SU-DHL-6 (cell line): ENCODE results near the gene STIP1.

ENCODE experiments used
- H2AFZ ChIP-seq: fragments of 200-600 bp; sonication (generic); 2 replicates; pipeline ENCODE4 v1.6.1; 2014; ENCODE audit warnings: low read depth, mild to moderate bottlenecking, moderate library complexity, mixed read lengths, antibody characterized with exemption, low read length; ENCODE audit not compliant: severe bottlenecking
- H3F3A ChIP-seq: fragments of 200-600 bp; shearing (Covaris generic); 2 replicates; pipeline ENCODE4 v1.6.0; 2016; ENCODE audit warnings: antibody characterized with exemption, mild to moderate bottlenecking; ENCODE audit not compliant: insufficient read depth
- H3K27ac ChIP-seq: fragments of 200-600 bp; sonication (generic); 2 replicates; pipeline ENCODE4 v1.5.1; 2016; ENCODE audit warnings: low read depth, mild to moderate bottlenecking, low read length, moderate library complexity, mixed read lengths
- H3K27me3 ChIP-seq: fragments of 200-600 bp; sonication (generic), shearing (Covaris generic); 2 replicates; pipeline ENCODE4 v1.6.0; 2014; ENCODE audit warnings: mild to moderate bottlenecking, low read length
- H3K36me3 ChIP-seq: fragments of 200-600 bp; sonication (generic); 2 replicates; pipeline ENCODE4 v1.6.1; 2014; ENCODE audit warnings: mild to moderate bottlenecking, low read length, mixed read lengths
- H3K4me2 ChIP-seq: fragments of 300-600, 200-600 bp; shearing (Covaris generic), sonication (generic); 2 replicates; pipeline ENCODE4 v1.6.0; 2014; ENCODE audit warnings: low read length, low read depth, mild to moderate bottlenecking; ENCODE audit not compliant: poor library complexity, severe bottlenecking
- H3K4me3 ChIP-seq: fragments of 200-600 bp; sonication (generic); 2 replicates; pipeline ENCODE4 v1.5.1; 2014; ENCODE audit warnings: antibody characterized with exemption, low read length, mild to moderate bottlenecking, mixed read lengths; ENCODE audit not compliant: insufficient read depth, poor library complexity, severe bottlenecking
- H3K79me2 ChIP-seq: fragments of 200-600 bp; sonication (generic); 2 replicates; pipeline ENCODE4 v1.6.1; 2014; ENCODE audit warnings: mild to moderate bottlenecking, low read length, moderate library complexity; ENCODE audit not compliant: insufficient read depth
- H3K9ac ChIP-seq: fragments of 200-600 bp; sonication (generic); 2 replicates; pipeline ENCODE4 v1.7.0; 2014; ENCODE audit warnings: mild to moderate bottlenecking, low read length
- H3K9me2 ChIP-seq: fragments of 200-600 bp; sonication (generic); replicated peaks from 2 replicates; pipeline ENCODE4 v1.6.1; 2014; ENCODE audit warnings: low read length; ENCODE audit not compliant: insufficient read depth
- H3K9me3 ChIP-seq: fragments of 200-600 bp; sonication (generic); 2 replicates; pipeline ENCODE4 v1.6.1; 2014; ENCODE audit warnings: low read length, mixed read lengths; ENCODE audit not compliant: insufficient read depth
- H4K20me1 ChIP-seq: fragments of 200-600 bp; sonication (generic); 2 replicates; pipeline ENCODE4 v1.6.1; 2014; ENCODE audit warnings: low read depth, mild to moderate bottlenecking, antibody characterized with exemption, low read length, moderate library complexity, mixed read lengths
- CTCF ChIP-seq: fragments of 200-600 bp; sonication (generic); IDR thresholded peaks from one replicate; pipeline ENCODE4 v1.5.1; 2017; ENCODE audit warnings: antibody characterized with exemption, mild to moderate bottlenecking, low read length, moderate library complexity; ENCODE audit not compliant: insufficient read depth, poor library complexity, severe bottlenecking
- EZH2phosphoT487 ChIP-seq: fragments of 200-600 bp; sonication (generic), shearing (Covaris generic); conservative IDR thresholded peaks from 2 replicates; pipeline ENCODE4 v1.6.1; 2018; ENCODE audit warnings: mild to moderate bottlenecking, antibody characterized with exemption, low read length, moderate library complexity, mixed read lengths

The STIP1 gene

GRCh38 chr11:64165842-64166635, 19.9 kb upstream of the STIP1 start, which contains the start of gene MACROD1:
TSS of gene MACROD1 (minus strand) at chr11:64166113. CDS start at chr11:64165994, 119 bp downstream.
- H3K27me3 ChIP-seq: no peaks in the 10 kb centered on the region
- TF ChIP-seq CTCF: no peak
- TF ChIP-seq EZH2phosphoT487: no peak
- no peaks in the 10 kb centered on the region for H3K9me3 ChIP-seq
- H3K4me2 ChIP-seq: peak within 1 kb of the TSS; percentile 73
- H3K27ac ChIP-seq: peak within 1 kb of the TSS; percentile 44
- peak within 1 kb of the TSS; percentile 81 for H3K9ac ChIP-seq
- H3F3A ChIP-seq: peaks cover 14% of the 10 kb centered on the region; the same call in 1 of the 2 replicates
- H2AFZ ChIP-seq: peak within 1 kb of the TSS; percentile 83
- H3K4me3 ChIP-seq: peak within 1 kb of the TSS; percentile 60
- no peaks in the 10 kb centered on the region for H3K36me3 ChIP-seq
- peaks cover 3% of the 10 kb centered on the region; the same call in 1 of the 2 replicates for H3K79me2 ChIP-seq
- H4K20me1 ChIP-seq: no peaks in the 10 kb centered on the region
- no peaks in the 10 kb centered on the region for H3K9me2 ChIP-seq

- Histone ChIP-seq H3K4me3 (no peak overlapping the region), H3K9ac (no peak overlapping the region), H3K9me2 (no peaks in the 10 kb centered on the region), H3K27me3 (no peaks in the 10 kb centered on the region), H3K9me3 (no peaks in the 10 kb centered on the region), H3K4me2 (no peak overlapping the region), H3K79me2 (peaks cover 3% of the 10 kb centered on the region; the same call in 1 of the 2 replicates), H2AFZ (no peak overlapping the region), H3F3A (peaks cover 9% of the 10 kb centered on the region; the same call in 1 of the 2 replicates), H3K27ac (no peak overlapping the region), H4K20me1 (no peaks in the 10 kb centered on the region), H3K36me3 (no peaks in the 10 kb centered on the region)
- TF ChIP-seq CTCF: no peak
- TF ChIP-seq EZH2phosphoT487: no peak
Observed at GRCh38 chr11:64170419-64170818, 15.6 kb upstream of the STIP1 start.

GRCh38 chr11:64173616-64174355, 12.2 kb upstream of the STIP1 start:
- Histone ChIP-seq H3K4me2 (no peak overlapping the region), H3K36me3 (no peaks in the 10 kb centered on the region), H3K27ac (no peak overlapping the region), H3K27me3 (no peaks in the 10 kb centered on the region), H3F3A (peaks cover 9% of the 10 kb centered on the region; the same call in 1 of the 2 replicates), H2AFZ (no peak overlapping the region), H3K9me2 (no peaks in the 10 kb centered on the region), H4K20me1 (no peaks in the 10 kb centered on the region), H3K9ac (no peak overlapping the region), H3K79me2 (no peaks in the 10 kb centered on the region), H3K4me3 (no peak overlapping the region), H3K9me3 (no peaks in the 10 kb centered on the region)
- TF ChIP-seq CTCF (no peak), EZH2phosphoT487 (no peak)
